LNCAP (cell line): ENCODE measurements around the gene EMC9.

Source experiments
- CTCF ChIP-seq: fragments of 450-650 bp; IDR thresholded peaks from 2 replicates; pipeline ENCODE4 v1.5.1; 2017; ENCODE audit warnings: mild to moderate bottlenecking

Gene EMC9

GRCh38 chr14:24089890-24090289 lies 51.5 kb downstream of the EMC9 start:
- TF ChIP-seq CTCF, result no peak
